ENCODE data around the gene ULK4.

DNA sequence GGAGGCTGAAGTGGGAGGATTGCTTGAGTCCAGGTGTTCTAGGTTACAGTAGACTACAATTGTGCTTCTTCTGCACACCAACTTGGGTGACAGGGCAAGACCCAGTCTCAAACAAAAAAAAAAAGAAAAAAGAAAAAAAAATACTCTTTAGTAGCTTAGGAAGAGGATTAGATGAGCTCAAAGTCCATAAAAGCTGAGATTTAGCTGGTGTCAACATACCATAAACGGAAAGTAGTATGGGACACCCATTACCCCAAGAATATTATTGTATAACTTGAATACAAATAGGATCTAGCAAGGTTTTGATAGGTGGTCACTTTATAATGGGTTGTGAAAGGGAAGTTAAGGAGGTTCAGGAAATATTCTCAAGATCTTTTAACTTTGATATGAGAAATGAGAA lies 38.0 kb upstream of the ULK4 start:
- TF ChIP-seq POLR2A (IDR thresholded peaks at IDR 0.05): no peak
- TF ChIP-seq, protein P1, sequence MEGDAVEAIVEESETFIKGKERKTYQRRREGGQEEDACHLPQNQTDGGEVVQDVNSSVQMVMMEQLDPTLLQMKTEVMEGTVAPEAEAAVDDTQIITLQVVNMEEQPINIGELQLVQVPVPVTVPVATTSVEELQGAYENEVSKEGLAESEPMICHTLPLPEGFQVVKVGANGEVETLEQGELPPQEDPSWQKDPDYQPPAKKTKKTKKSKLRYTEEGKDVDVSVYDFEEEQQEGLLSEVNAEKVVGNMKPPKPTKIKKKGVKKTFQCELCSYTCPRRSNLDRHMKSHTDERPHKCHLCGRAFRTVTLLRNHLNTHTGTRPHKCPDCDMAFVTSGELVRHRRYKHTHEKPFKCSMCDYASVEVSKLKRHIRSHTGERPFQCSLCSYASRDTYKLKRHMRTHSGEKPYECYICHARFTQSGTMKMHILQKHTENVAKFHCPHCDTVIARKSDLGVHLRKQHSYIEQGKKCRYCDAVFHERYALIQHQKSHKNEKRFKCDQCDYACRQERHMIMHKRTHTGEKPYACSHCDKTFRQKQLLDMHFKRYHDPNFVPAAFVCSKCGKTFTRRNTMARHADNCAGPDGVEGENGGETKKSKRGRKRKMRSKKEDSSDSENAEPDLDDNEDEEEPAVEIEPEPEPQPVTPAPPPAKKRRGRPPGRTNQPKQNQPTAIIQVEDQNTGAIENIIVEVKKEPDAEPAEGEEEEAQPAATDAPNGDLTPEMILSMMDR (IDR thresholded peaks at IDR 0.05): no peak
- TF ChIP-seq EP300 (IDR thresholded peaks at IDR 0.05): no peak

Measured in ovary (tissue), 3 donors.